HEK293 (cell line): ENCODE results near the gene ANKH.
A peak's percentile ranks its signal among the peaks of the same experiment; 100 is the strongest.

Experiments
- IKZF3 ChIP-seq: fragments of 450-650 bp; IDR thresholded peaks from 2 replicates; pipeline ENCODE4 v1.5.0; 2018; ENCODE audit warnings: missing biosample characterization, mild to moderate bottlenecking, missing genetic modification characterization, moderate library complexity
- ZBTB48 ChIP-seq: fragments of 450-650 bp; formaldehyde crosslinking; IDR thresholded peaks from 2 replicates; pipeline ENCODE4 v1.5.1; 2016; ENCODE audit warnings: missing biosample characterization, missing genetic modification characterization
- ZFHX2 ChIP-seq: fragments of 450-650 bp; formaldehyde crosslinking; conservative IDR thresholded peaks from 2 replicates; pipeline ENCODE4 v1.5.1; 2016; ENCODE audit warnings: missing biosample characterization, missing genetic modification characterization
- ZNF2 ChIP-seq: fragments of 450-650 bp; formaldehyde crosslinking; IDR thresholded peaks from 2 replicates; pipeline ENCODE4 v1.5.1; 2016; ENCODE audit warnings: missing biosample characterization, missing genetic modification characterization
- ZNF311 ChIP-seq: fragments of 450-650 bp; formaldehyde crosslinking; IDR thresholded peaks from 2 replicates; pipeline ENCODE4 v1.5.1; 2017; ENCODE audit warnings: missing biosample characterization, missing genetic modification characterization, borderline replicate concordance
- ZNF501 ChIP-seq: fragments of 450-650 bp; formaldehyde crosslinking; IDR thresholded peaks from 2 replicates; pipeline ENCODE4 v1.5.1; 2016; ENCODE audit warnings: missing biosample characterization, missing genetic modification characterization
- ZNF560 ChIP-seq: fragments of 450-650 bp; formaldehyde crosslinking; IDR thresholded peaks from 2 replicates; pipeline ENCODE4 v1.5.1; 2017; ENCODE audit warnings: missing biosample characterization, missing genetic modification characterization, borderline replicate concordance
- ZNF792 ChIP-seq: fragments of 450-650 bp; formaldehyde crosslinking; IDR thresholded peaks from 2 replicates; pipeline ENCODE4 v1.5.1; 2016; ENCODE audit warnings: missing biosample characterization, missing genetic modification characterization
- TF ChIP-seq, protein P1 (sequence below): fragments of 450-650 bp; formaldehyde crosslinking; IDR thresholded peaks from 2 replicates; pipeline ENCODE4 v1.5.1; 2016; ENCODE audit warnings: missing biosample characterization, missing genetic modification characterization
- TF ChIP-seq, protein P2 (sequence below): fragments of 450-650 bp; formaldehyde crosslinking; IDR thresholded peaks from 2 replicates; pipeline ENCODE4 v1.5.1; 2016; ENCODE audit warnings: missing biosample characterization, missing genetic modification characterization
- TF ChIP-seq, protein P3 (sequence below): IDR thresholded peaks from 2 replicates; pipeline ENCODE4 v1.6.1; 2011; ENCODE audit warnings: mild to moderate bottlenecking, low read depth, low read length, borderline replicate concordance
- TF ChIP-seq, protein P4 (sequence below): fragments of 450-650 bp; formaldehyde crosslinking; IDR thresholded peaks from 2 replicates; pipeline ENCODE4 v1.5.1; 2016; ENCODE audit warnings: missing biosample characterization, missing genetic modification characterization
- TF ChIP-seq, protein P5 (sequence below): fragments of 450-650 bp; formaldehyde crosslinking; IDR thresholded peaks from 2 replicates; pipeline ENCODE4 v1.5.1; 2016; ENCODE audit warnings: missing biosample characterization, missing genetic modification characterization, low read depth

DNA sequence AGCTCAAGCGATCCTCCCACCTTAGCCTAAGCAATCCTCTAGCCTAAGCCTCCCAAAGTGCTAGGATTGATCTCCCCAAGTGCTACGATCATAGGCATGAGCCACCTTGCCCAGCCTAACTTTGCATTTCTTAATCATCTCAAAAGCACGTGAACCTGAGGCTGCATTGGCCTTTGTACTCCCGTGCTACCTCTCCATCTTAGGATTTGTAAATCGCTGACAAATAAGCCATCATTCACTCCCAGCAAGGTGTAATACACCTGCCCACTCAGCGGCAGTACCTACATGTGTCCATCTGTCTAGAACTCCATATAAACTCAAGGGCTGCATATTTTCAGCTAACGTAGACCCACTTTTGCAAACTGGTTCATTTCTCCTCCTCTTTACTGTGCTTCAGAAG lies 2.8 kb downstream of the ANKH start:
- TF ChIP-seq ZNF501 (tag by site-specific recombination) (no peak), ZNF2 (tag by site-specific recombination) (no peak), ZNF560 (tag by site-specific recombination) (no peak), ZFHX2 (tag by site-specific recombination) (peak; percentile 26), ZBTB48 (tag by site-specific recombination) (no peak), ZNF311 (tag by site-specific recombination) (no peak), ZNF792 (tag by site-specific recombination) (no peak), IKZF3 (tag by site-specific recombination) (no peak)
- TF ChIP-seq, protein P1, sequence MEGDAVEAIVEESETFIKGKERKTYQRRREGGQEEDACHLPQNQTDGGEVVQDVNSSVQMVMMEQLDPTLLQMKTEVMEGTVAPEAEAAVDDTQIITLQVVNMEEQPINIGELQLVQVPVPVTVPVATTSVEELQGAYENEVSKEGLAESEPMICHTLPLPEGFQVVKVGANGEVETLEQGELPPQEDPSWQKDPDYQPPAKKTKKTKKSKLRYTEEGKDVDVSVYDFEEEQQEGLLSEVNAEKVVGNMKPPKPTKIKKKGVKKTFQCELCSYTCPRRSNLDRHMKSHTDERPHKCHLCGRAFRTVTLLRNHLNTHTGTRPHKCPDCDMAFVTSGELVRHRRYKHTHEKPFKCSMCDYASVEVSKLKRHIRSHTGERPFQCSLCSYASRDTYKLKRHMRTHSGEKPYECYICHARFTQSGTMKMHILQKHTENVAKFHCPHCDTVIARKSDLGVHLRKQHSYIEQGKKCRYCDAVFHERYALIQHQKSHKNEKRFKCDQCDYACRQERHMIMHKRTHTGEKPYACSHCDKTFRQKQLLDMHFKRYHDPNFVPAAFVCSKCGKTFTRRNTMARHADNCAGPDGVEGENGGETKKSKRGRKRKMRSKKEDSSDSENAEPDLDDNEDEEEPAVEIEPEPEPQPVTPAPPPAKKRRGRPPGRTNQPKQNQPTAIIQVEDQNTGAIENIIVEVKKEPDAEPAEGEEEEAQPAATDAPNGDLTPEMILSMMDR (tag by site-specific recombination) = no peak
- TF ChIP-seq, protein P2, sequence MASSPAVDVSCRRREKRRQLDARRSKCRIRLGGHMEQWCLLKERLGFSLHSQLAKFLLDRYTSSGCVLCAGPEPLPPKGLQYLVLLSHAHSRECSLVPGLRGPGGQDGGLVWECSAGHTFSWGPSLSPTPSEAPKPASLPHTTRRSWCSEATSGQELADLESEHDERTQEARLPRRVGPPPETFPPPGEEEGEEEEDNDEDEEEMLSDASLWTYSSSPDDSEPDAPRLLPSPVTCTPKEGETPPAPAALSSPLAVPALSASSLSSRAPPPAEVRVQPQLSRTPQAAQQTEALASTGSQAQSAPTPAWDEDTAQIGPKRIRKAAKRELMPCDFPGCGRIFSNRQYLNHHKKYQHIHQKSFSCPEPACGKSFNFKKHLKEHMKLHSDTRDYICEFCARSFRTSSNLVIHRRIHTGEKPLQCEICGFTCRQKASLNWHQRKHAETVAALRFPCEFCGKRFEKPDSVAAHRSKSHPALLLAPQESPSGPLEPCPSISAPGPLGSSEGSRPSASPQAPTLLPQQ (tag by site-specific recombination) = no peak
- TF ChIP-seq, protein P3, sequence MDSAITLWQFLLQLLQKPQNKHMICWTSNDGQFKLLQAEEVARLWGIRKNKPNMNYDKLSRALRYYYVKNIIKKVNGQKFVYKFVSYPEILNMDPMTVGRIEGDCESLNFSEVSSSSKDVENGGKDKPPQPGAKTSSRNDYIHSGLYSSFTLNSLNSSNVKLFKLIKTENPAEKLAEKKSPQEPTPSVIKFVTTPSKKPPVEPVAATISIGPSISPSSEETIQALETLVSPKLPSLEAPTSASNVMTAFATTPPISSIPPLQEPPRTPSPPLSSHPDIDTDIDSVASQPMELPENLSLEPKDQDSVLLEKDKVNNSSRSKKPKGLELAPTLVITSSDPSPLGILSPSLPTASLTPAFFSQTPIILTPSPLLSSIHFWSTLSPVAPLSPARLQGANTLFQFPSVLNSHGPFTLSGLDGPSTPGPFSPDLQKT = no peak
- TF ChIP-seq, protein P4, sequence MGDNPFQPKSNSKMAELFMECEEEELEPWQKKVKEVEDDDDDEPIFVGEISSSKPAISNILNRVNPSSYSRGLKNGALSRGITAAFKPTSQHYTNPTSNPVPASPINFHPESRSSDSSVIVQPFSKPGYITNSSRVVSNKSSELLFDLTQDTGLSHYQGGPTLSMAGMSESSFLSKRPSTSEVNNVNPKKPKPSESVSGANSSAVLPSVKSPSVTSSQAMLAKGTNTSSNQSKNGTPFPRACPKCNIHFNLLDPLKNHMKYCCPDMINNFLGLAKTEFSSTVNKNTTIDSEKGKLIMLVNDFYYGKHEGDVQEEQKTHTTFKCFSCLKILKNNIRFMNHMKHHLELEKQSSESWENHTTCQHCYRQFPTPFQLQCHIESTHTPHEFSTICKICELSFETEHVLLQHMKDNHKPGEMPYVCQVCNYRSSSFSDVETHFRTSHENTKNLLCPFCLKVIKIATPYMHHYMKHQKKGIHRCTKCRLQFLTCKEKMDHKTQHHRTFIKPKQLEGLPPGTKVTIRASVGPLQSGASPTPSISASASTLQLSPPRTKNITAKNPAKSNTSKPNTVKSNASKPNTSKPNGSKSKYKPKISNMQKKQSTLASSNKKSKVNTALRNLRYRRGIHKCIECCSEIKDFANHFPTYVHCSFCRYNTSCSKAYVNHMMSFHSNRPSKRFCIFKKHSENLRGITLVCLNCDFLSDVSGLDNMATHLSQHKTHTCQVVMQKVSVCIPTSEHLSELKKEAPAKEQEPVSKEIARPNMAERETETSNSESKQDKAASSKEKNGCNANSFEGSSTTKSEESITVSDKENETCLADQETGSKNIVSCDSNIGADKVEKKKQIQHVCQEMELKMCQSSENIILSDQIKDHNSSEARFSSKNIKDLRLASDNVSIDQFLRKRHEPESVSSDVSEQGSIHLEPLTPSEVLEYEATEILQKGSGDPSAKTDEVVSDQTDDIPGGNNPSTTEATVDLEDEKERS (tag by site-specific recombination) = no peak
- TF ChIP-seq, protein P5, sequence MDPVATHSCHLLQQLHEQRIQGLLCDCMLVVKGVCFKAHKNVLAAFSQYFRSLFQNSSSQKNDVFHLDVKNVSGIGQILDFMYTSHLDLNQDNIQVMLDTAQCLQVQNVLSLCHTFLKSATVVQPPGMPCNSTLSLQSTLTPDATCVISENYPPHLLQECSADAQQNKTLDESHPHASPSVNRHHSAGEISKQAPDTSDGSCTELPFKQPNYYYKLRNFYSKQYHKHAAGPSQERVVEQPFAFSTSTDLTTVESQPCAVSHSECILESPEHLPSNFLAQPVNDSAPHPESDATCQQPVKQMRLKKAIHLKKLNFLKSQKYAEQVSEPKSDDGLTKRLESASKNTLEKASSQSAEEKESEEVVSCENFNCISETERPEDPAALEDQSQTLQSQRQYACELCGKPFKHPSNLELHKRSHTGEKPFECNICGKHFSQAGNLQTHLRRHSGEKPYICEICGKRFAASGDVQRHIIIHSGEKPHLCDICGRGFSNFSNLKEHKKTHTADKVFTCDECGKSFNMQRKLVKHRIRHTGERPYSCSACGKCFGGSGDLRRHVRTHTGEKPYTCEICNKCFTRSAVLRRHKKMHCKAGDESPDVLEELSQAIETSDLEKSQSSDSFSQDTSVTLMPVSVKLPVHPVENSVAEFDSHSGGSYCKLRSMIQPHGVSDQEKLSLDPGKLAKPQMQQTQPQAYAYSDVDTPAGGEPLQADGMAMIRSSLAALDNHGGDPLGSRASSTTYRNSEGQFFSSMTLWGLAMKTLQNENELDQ (tag by site-specific recombination) = no peak
